Urothelium cell line (cell line): ENCODE measurements around the gene NYAP1.
"Not testable (repeated sequence)": the region's sequence is repeated elsewhere in the genome, so short reads cannot be mapped to it uniquely, and the experiment has no call there.

Experiments used
- DNase-seq: peaks from one replicate; pipeline ENCODE4 v3.0.0; 2011; ENCODE audit warnings: low spot score, mixed read lengths
- FAIRE-seq: peaks from 2 replicates; lab custom pipeline; 2011; peaks lifted over from hg19 to GRCh38; lab: Jason Lieb, UNC

The NYAP1 gene

DNA sequence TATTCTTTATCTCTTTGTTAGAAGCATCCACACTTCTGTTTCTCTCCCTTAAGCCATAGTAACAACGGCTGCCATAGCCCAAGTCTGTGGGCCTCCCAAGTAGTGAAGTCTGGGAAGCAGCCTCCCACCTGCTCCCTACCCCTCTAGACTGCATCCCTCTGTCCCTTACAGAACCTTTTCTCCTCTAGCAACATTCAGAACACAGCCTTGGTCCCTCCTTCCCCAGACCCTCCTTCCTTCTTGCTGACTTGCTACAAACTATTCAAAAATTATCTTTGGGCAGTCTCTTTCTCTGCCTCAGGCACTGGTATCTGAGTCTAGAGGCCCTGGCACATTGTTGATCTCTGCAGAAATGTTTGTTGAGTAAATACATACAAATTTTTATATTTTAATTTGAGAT is 2.3 kb upstream of the NYAP1 start:
- FAIRE-seq = no peak

GRCh38 chr7:100482728-100483089 is 1.0 kb upstream of the NYAP1 start:
- DNase-seq (no peak), FAIRE-seq (no peak)

More for the DNA sequence above, 2.3 kb upstream of the NYAP1 start:
- no peak for DNase-seq

GRCh38 chr7:100483090-100483721 is 521 bp upstream of the NYAP1 start:
- FAIRE-seq (no peak), DNase-seq (peak; percentile 95)

GRCh38 chr7:100484673-100485045 is 932 bp downstream of the NYAP1 start:
- FAIRE-seq (no peak), DNase-seq (no peak)

DNA sequence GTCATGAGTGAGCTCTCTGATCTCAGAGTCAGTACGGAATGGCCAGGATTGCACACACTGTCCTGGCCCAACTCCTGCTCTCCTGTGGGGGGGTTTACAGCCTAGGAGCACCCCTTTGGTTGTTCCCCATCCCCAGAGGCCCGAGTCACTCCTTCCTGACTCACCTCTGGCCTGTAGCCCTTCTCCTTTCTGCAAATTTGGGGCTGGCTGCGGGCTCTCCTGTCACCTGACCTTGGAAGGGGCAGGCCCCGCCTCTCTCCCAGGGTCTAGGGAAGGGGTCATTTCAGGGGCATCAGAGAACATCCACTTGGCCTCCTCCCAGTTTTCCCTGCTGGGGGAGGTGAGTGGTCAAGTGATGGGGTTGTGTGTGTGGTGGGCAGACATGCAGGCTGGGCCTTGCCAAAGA is 1.7 kb downstream of the NYAP1 start:
- FAIRE-seq (no peak), DNase-seq (no peak)

DNA sequence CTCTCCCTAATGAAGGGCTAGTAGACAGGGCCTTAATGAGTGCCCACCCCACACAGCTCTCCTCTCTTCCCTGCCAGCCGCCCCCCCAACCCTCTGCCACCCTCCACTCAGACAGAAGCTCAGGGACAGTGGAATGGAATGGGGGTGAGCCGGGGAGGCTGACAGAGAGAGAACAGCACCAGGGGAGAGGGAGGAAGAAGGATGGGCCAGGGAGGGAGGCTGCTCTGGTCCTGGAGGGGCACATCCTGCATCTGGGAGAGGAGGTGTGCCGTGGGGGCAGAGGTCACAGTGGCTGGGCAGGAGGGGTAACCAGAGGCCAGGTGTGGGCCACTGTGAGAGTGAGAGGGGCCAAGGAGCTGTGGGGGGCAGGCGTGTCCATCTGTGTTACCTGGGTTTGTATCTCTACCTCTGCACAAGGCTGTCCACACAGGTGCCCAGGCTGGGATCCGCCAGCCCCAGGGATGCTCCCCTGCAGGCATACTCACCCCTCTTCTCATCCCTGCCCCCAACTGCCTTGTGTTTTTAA is 2.4 kb downstream of the NYAP1 start:
- no peak for FAIRE-seq

GRCh38 chr7:100486753-100487446 is 3.2 kb downstream of the NYAP1 start:
- DNase-seq (no peak), FAIRE-seq (no peak)

More for the DNA sequence above, 2.4 kb downstream of the NYAP1 start:
- DNase-seq = no peak

GRCh38 chr7:100488333-100489095 is 4.8 kb downstream of the NYAP1 start:
- DNase-seq = peak; percentile 3
- FAIRE-seq = no peak

DNA sequence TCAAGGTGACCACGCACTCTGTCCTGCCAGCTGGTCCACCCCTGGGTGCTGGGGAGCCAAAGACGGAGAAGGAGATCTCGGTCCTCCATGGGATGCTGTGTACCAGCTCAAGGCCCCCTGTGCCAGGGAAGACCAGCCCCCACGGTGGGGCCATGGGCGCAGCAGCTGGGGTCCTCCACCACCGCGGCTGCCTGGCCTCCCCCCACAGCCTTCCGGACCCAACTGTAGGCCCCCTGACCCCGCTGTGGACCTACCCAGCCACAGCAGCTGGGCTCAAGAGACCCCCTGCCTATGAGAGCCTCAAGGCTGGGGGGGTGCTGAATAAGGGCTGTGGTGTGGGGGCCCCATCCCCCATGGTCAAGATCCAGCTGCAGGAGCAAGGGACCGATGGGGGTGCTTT is 5.4 kb downstream of the NYAP1 start:
- DNase-seq (no peak), FAIRE-seq (no peak)

- FAIRE-seq (peak; percentile 84), DNase-seq (peak; percentile 99)
Measured at GRCh38 chr7:100489824-100490223, 6.1 kb downstream of the NYAP1 start.

GRCh38 chr7:100490483-100491191 is 6.9 kb downstream of the NYAP1 start:
- DNase-seq (peak; percentile 7), FAIRE-seq (no peak)

GRCh38 chr7:100491192-100491578 is 7.5 kb downstream of the NYAP1 start:
- no peak for FAIRE-seq
- DNase-seq = no peak

- FAIRE-seq = no peak
Measured at GRCh38 chr7:100492738-100493475, 9.2 kb downstream of the NYAP1 start.

DNA sequence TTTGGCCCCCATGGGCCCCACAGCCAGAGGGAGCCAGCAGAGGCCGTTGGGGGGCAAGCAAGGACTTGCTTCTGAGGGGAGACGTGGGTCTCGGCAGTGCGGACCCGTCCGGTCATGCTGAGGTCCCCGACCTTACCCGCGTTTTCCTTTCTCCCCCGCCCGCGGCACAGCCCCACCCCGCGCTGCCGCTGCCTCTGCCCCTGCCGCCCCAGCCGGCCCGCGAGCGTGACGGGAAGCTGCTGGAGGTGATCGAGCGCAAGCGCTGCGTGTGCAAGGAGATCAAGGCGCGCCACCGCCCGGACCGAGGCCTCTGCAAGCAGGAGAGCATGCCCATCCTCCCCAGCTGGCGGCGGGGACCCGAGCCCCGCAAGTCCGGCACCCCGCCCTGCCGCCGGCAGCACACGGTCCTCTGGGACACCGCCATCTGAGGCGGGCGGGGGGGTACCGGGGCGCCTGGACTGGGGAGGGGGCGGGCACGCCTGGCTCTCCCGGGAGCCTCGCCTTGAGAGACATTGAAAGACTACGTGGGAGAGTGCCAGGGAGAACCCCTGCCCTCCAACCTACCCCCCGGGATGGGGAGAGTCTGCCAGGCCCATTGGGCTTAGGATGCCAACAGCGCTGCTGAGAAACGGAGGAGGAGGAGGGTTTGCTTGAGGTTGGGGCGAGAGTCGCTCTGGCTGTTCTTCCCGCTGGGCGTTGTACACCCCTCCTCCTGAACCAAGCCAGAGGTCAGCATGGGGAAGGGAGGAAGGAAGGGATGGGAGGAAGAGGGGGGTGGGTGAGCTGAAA is 9.9 kb downstream of the NYAP1 start:
- FAIRE-seq (no peak), DNase-seq (peak; percentile 3)

More at GRCh38 chr7:100492738-100493475, 9.2 kb downstream of the NYAP1 start:
- DNase-seq = no peak

DNA sequence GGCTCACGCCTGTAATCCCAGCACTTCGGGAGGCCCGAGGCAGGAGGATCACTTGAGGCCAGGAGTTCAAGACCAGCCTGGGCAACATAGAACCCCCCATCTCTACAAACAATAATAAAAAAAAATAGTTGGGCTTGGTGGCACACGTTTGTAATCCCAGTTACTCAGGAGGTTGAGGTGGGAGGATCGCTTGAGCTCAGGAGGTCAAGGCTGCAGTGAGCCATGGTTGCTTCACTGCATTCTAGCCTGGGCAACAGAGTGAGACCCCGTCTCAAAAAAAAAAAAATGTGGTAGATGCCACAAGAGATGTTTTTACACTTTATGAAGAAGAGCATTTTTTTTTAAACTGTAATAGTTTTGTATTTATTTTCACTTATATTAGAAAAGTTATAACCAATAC is 12.8 kb downstream of the NYAP1 start:
- no peak for DNase-seq
- FAIRE-seq = no peak

- FAIRE-seq, DNase-seq: not testable (repeated sequence)
Measured at GRCh38 chr7:100500743-100501142, 17.0 kb downstream of the NYAP1 start.

GRCh38 chr7:100504031-100504430 is 20.3 kb downstream of the NYAP1 start:
- DNase-seq = not testable (repeated sequence)

DNA sequence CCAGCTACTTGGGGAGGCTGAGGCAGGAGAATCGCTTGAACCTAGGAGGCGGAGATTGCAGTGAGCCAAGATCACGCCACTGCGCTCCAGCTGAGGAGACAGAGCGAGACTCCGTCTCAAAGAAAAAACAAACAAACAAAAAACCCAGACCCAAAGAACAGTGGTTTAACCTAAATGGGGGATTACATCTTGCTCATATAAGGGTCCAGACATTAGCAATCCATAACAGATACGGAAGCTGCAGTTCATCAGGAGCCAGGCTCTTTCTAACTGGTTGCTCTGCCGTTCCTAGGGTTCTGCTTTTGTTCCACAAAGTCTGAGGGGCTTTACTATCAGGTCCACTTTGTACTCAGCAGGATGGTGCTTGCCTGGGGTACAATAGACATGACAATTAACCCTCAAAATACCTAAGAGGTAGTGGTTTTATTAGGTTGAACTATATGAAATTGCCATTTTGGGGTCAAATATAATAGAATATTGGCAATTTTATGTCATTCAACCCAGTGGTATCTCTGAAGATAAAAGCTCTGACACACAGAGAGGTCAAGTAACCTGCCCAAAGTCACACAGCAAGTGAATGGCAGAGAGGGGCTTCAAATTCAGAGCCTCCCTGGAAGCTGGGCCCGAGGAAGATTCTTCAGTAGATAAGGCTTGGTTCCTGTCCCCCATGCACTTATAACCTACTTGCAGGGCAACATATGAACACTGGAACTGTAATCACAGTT is 21.3 kb downstream of the NYAP1 start:
- DNase-seq (no peak), FAIRE-seq (no peak)

More at GRCh38 chr7:100504031-100504430, 20.3 kb downstream of the NYAP1 start:
- FAIRE-seq = not testable (repeated sequence)
